Activated naive CD8-positive, alpha-beta T cell (primary cell): ENCODE results near the gene MIS18A.

Source experiments
- H3K27ac Mint-ChIP-seq: one replicate; pipeline ENCODE4 v1.8.0; 2021; ENCODE audit warnings: mixed read lengths
- H3K27me3 Mint-ChIP-seq: one replicate; pipeline ENCODE4 v1.8.0; 2021; ENCODE audit warnings: mixed read lengths
- H3K36me3 Mint-ChIP-seq: one replicate; pipeline ENCODE4 v1.8.0; 2021; ENCODE audit warnings: mixed read lengths
- H3K4me1 Mint-ChIP-seq: one replicate; pipeline ENCODE4 v1.8.0; 2021; ENCODE audit warnings: low read depth, mixed read lengths
- H3K4me3 Mint-ChIP-seq: one replicate; pipeline ENCODE4 v1.8.0; 2021; ENCODE audit warnings: mild to moderate bottlenecking, mixed read lengths
- H3K9me3 Mint-ChIP-seq: one replicate; pipeline ENCODE4 v1.8.0; 2021; ENCODE audit warnings: low read depth, mixed read lengths

Gene MIS18A

DNA sequence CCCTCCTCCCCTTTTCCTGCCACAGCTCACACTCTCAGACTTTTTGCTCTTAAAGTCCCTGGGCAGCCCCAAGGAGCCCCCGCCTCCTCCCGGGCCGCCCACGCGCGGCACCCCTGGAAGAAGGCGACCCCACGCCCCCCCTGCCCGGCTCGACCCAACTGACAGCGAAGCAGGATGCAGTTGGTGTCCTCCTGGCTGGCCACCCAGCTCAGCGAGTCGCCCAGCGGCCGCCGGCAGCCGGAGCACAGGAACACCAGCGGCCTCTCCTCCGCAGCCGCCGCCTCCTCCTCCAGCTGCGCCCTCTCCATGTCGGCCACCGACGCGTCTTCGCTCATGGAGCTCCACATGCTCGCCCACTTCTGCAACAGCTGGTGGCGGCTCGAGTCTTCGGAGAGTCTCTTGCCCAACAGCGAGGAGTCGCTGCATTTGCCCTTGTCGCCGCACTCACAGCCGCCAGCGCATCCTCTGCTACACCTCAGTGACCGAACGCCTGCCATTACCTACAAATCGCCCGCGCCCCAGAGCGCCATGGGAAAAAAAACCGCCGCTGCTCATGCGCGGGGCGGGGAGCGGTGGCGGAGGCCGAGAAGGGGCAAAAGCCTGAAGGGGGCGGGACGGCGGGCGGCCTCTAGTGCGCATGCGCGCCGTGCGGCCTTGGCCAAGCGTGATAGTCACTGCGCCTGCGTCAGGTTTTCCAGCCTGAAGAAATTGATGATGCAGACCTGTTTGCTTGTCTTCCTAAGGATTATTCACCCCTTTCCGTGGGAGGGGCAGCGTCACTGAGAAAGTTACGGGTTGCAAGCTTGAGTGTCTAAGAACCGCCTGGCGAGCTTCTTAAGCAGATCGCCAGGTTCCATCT is at the start of gene MIS18A:
MIS18A (minus strand) TSS at position 532 of the 859 bp plus-strand sequence; CDS start at position 497, 35 bp downstream.
- Mint-ChIP-seq H3K27me3 (no peaks in the 10 kb centered on the region), H3K36me3 (peaks cover 5% of the 10 kb centered on the region), H3K4me3 (peak within 1 kb of the TSS; percentile 99), H3K27ac (peak within 1 kb of the TSS; percentile 94), H3K9me3 (no peaks in the 10 kb centered on the region), H3K4me1 (peaks cover 26% of the 10 kb centered on the region)

DNA sequence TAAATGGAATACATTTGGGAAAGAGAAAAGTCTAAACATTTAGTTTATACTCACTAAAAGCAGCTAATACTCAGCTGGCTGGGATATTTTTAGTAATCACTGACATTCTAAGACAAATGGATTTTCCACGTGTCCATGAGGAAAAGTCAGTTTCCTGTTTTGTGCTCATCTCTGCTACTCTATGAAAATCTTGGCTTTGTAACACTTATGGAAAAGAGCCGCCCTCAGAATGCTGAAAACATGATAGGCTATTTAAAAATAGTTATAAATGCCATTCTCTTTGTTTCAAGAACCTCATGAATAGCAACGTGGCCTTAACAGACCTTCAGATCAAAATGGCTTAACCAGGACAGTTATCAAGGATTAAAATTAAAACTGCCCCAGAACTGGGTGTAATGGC is 49.7 kb upstream of the MIS18A start:
- Mint-ChIP-seq H3K9me3 (no peaks in the 10 kb centered on the region), H3K27ac (no peak overlapping the region)

GRCh38 chr21:32325706-32326105 is 46.9 kb upstream of the MIS18A start:
- Mint-ChIP-seq H3K27me3 (no peaks in the 10 kb centered on the region), H3K9me3 (no peaks in the 10 kb centered on the region), H3K4me1 (peaks cover 2% of the 10 kb centered on the region), H3K4me3 (no peak overlapping the region), H3K36me3 (peaks cover 17% of the 10 kb centered on the region), H3K27ac (no peak overlapping the region)

More for the DNA sequence above, 49.7 kb upstream of the MIS18A start:
- Mint-ChIP-seq H3K4me1 (peaks cover 2% of the 10 kb centered on the region), H3K27me3 (no peaks in the 10 kb centered on the region), H3K36me3 (peaks cover 26% of the 10 kb centered on the region), H3K4me3 (no peak overlapping the region)

DNA sequence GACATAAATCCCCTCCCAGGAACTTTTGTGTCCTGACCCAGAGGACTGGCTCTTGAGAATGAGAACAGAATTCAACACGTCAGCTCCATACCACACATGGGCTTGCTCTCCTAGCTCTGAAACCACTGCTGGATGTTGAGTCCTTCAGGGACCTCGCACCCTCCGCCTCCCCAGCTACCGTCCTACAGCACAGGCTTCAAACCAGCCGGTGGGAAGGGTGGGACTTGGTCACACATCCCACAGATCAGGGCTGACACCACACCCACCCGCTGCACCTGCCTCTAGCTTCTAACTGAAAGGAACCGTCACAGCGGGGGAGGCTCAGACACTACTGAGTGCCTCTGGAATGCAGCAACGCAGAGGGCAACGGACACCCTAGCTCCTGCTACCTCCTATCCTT is 43.8 kb upstream of the MIS18A start:
- H3K4me3 Mint-ChIP-seq = no peak overlapping the region
- no peaks in the 10 kb centered on the region for H3K9me3 Mint-ChIP-seq
- no peaks in the 10 kb centered on the region for H3K27me3 Mint-ChIP-seq
- no peak overlapping the region for H3K27ac Mint-ChIP-seq
- peaks cover 12% of the 10 kb centered on the region for H3K36me3 Mint-ChIP-seq
- H3K4me1 Mint-ChIP-seq = peaks cover 2% of the 10 kb centered on the region

DNA sequence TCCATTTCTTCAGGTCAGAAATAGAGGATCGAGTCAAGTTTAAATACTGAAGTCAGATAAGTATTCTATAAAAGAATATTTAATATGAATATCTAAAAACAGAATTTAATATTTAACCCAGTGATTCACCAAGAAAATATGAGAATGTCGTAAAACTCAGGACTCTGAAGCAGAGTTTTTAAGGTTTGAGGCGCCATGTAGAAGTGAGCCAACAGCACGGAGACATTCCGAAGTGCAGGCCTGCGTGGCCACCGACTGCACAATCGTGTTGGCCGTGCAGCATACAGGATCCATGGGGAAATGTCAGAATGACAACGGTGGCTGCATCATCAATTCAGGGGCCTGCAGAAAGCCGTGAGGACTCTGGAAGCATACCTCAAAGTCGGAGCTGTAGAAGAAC is 43.3 kb upstream of the MIS18A start:
- H3K9me3 Mint-ChIP-seq = no peaks in the 10 kb centered on the region
- peaks cover 9% of the 10 kb centered on the region for H3K36me3 Mint-ChIP-seq
- H3K4me3 Mint-ChIP-seq = no peak overlapping the region
- H3K27me3 Mint-ChIP-seq = no peaks in the 10 kb centered on the region
- H3K4me1 Mint-ChIP-seq = peaks cover 2% of the 10 kb centered on the region
- H3K27ac Mint-ChIP-seq = no peak overlapping the region

DNA sequence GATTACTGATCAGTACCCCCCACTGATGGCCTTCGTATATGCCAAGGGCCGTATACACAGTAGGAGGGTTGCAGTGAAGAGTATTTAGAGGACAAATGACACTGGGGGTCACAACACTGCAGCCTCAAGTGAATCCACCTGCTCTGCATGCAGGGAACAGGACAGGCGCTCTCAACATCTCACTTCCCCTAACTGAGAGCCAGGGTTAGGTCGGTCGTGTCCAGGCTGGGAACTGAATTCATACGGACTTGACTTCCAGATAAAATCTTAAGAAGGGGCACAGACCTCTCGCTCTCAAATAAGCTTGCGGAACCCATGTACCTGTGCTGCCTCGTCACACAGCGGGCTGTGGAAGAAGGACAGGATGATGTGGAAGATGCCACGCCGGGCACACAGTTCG is 42.6 kb upstream of the MIS18A start:
- H3K36me3 Mint-ChIP-seq = peaks cover 5% of the 10 kb centered on the region
- no peak overlapping the region for H3K4me3 Mint-ChIP-seq
- H3K4me1 Mint-ChIP-seq = no peaks in the 10 kb centered on the region
- H3K9me3 Mint-ChIP-seq = no peaks in the 10 kb centered on the region
- no peak overlapping the region for H3K27ac Mint-ChIP-seq
- H3K27me3 Mint-ChIP-seq = no peaks in the 10 kb centered on the region

- no peaks in the 10 kb centered on the region for H3K4me1 Mint-ChIP-seq
- H3K27me3 Mint-ChIP-seq = no peaks in the 10 kb centered on the region
- no peak overlapping the region for H3K27ac Mint-ChIP-seq
- H3K36me3 Mint-ChIP-seq = peaks cover 4% of the 10 kb centered on the region
- no peak overlapping the region for H3K4me3 Mint-ChIP-seq
- no peaks in the 10 kb centered on the region for H3K9me3 Mint-ChIP-seq
Measured at GRCh38 chr21:32320726-32321125, 41.9 kb upstream of the MIS18A start.

DNA sequence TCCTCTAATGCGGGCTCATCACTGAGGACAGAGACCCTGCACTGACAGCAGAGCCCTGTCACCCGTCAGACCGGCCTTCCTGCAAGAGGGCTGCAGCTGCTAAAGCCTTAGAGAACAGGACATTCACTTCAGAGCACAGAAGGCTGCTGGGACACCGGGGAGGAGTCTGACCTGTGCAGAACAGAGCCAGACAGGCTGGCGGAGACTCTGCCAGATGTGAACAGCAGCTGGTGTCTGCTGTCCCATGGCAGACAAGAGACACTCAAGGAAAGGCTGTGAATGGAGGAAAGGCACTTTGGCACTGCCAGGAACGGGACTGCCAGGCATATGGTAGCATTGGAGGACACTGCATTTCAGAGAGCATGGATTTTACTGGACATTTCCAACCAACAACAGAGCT is 41.2 kb upstream of the MIS18A start:
- H3K27me3 Mint-ChIP-seq = no peaks in the 10 kb centered on the region
- H3K4me1 Mint-ChIP-seq = no peaks in the 10 kb centered on the region
- H3K4me3 Mint-ChIP-seq = no peak overlapping the region
- H3K9me3 Mint-ChIP-seq = no peaks in the 10 kb centered on the region
- peaks cover 3% of the 10 kb centered on the region for H3K36me3 Mint-ChIP-seq
- no peak overlapping the region for H3K27ac Mint-ChIP-seq

DNA sequence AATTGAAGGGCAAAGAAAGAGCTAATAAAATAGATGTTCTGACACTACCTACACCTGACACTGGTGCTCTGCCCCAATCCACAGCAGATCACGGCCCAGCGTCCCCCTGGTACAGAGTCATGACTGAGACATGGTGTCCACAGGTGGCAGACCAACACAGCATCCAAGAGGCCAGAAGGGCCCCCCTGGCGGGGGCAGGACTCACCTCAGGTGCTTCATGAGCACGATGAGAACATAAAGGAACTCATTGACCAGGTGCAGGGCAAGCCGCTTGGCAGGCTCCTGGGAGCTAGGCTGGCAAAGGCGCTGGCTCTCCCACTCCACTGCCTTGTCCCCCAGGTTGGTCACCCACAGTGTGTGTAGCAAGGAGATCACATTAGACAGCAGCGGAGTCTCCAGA is 40.2 kb upstream of the MIS18A start:
- H3K4me1 Mint-ChIP-seq = no peaks in the 10 kb centered on the region
- no peak overlapping the region for H3K27ac Mint-ChIP-seq

GRCh38 chr21:32317726-32318125 is 38.9 kb upstream of the MIS18A start:
- Mint-ChIP-seq H3K27me3 (no peaks in the 10 kb centered on the region), H3K4me3 (no peak overlapping the region), H3K27ac (no peak overlapping the region), H3K4me1 (no peaks in the 10 kb centered on the region), H3K36me3 (no peaks in the 10 kb centered on the region), H3K9me3 (no peaks in the 10 kb centered on the region)

More for the DNA sequence above, 40.2 kb upstream of the MIS18A start:
- Mint-ChIP-seq H3K27me3 (no peaks in the 10 kb centered on the region), H3K36me3 (peaks cover 2% of the 10 kb centered on the region), H3K4me3 (no peak overlapping the region), H3K9me3 (no peaks in the 10 kb centered on the region)

DNA sequence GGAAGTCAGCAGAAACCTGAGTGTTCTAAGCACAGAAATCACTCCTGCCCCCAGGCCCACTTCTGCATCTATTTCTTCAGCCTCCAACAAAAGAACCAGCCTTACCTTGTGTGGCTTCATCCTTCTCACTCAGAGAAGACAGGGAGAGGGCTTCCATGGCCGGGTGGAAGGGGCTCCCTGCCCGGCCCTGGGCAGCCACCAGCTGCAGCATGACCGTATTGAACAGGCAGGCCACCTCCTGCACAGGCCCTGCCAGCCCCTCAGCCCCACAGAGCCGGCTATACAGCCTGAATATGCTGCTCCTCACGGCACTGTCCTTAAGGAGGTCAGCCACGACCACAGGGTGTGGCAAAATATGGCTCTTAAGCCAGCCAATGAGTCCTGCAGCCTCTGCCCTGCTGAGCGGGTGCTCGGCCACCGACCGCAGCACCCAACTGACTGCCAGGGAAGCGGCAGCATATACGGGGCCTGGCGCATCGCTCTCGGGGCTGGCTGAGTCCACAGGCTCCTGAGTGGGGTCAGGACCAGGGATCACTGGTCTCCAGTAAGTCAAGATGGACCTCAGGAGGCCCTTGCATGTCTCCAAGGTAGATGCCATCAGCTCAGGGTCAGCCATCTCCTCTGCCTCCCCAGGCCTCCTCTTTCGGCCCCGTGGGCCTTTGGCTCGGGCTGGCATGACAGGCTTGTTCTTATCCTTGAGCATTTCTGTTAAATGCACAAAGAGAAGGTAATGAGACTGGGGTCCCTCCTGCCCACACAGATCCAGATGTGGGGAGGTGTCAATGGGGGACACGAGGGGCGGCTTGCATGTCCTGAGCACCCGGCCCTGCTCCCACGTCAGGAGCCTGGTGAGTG is 37.7 kb upstream of the MIS18A start:
- Mint-ChIP-seq H3K27ac (no peak overlapping the region), H3K9me3 (no peaks in the 10 kb centered on the region), H3K4me1 (no peaks in the 10 kb centered on the region), H3K36me3 (peaks cover 5% of the 10 kb centered on the region), H3K27me3 (no peaks in the 10 kb centered on the region), H3K4me3 (no peak overlapping the region)

DNA sequence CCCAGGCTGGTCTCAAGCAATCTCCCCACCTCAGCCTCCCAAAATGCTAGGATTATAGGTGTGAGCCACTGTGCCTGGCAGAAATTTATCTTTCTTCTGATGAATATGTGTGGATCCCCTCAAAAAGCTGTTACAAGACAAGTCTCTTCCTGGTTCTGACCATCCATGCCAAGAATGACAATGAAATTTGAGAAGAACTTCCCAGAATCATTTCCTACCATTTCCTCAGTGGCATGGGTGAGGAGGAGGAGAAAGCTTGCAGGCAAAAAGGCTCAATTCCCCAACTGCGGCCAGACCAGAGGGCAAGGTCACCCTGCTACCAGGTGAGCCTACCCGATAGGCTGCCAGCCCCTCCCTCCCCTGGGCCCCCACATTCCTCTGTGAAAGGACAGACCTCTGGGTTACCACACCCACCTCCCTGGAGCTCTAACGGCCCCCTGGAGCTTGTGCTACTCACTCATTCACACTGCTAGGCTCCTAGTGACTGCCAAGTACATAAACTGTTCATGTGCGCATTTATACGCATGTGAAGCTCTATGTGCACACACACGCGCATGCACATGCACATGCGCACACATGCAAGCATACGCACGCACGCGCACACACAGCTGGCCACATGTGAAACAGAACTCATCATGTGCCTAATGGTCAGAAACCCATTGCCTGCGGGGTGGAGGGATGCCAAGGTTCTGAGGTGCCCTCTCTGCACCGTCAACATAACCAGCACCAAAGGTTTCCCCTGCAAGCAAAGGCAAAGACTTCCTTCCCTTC is 36.8 kb upstream of the MIS18A start:
- Mint-ChIP-seq H3K36me3 (peaks cover 9% of the 10 kb centered on the region), H3K27me3 (no peaks in the 10 kb centered on the region), H3K9me3 (no peaks in the 10 kb centered on the region), H3K4me3 (no peak overlapping the region), H3K4me1 (peaks cover 6% of the 10 kb centered on the region), H3K27ac (no peak overlapping the region)

DNA sequence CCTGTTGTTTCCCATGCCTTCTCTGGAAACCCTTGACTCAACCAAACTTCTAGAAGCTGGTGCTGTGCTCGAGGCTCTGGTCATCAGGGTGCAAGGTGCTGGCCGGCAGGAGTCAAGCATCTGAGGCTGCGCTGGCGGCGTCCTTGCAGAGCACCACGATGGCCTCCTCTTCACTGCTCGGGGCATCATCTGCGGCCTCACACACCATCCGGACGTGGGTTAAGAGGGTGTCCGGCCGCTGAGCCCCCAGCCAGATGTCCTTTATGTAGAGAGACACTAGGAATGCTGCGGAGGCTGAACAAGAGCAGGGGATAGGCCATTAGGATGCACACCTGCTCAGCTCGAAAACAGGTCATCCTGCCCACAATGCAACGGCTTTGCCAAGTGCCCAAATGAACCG is 36.0 kb upstream of the MIS18A start:
- Mint-ChIP-seq H3K27me3 (no peaks in the 10 kb centered on the region), H3K4me1 (peaks cover 6% of the 10 kb centered on the region), H3K9me3 (no peaks in the 10 kb centered on the region), H3K27ac (no peak overlapping the region), H3K36me3 (peaks cover 9% of the 10 kb centered on the region), H3K4me3 (no peak overlapping the region)

DNA sequence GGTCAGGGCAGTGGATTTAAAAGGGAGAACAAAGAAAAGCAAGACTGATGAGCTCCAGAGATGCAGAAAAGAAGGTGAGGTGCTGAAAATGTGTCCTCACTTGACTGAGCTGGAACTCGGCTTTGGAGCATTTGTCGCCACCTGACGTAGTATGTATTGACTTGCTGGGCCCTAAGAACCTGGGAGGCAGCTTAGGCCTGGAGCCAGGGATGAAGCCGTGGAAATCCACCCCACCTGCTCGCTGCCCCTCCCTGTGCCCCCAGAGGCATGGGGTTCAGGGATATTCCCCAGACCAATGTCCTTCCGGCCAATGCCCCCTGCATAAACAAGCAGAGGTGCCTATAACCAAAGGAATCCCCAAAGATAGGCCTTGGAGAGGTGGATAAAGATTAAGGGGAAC is 34.1 kb upstream of the MIS18A start:
- Mint-ChIP-seq H3K4me3 (no peak overlapping the region), H3K4me1 (peaks cover 6% of the 10 kb centered on the region), H3K36me3 (peaks cover 9% of the 10 kb centered on the region), H3K9me3 (no peaks in the 10 kb centered on the region), H3K27me3 (no peaks in the 10 kb centered on the region), H3K27ac (no peak overlapping the region)

DNA sequence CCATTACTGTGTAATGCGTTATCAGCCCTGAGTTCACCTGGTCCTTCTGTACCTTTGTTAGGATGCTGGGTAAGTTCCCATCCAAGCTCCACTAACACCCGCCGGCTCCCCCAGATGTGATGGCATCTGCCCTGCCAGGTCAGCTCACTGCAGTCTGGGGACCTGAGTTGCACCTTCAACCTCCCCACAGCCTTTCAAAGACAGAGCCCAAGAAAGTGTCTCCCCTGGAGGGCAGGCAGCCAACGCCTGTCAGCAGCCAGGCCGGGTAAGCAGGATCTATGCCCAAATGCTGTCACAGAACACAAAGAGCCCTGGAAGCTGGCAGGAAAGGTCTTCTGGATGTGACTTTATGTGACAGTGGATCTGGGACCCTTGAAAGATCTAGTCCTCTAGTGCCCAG is 33.5 kb upstream of the MIS18A start:
- no peaks in the 10 kb centered on the region for H3K27me3 Mint-ChIP-seq
- peaks cover 6% of the 10 kb centered on the region for H3K4me1 Mint-ChIP-seq
- H3K9me3 Mint-ChIP-seq = no peaks in the 10 kb centered on the region
- H3K4me3 Mint-ChIP-seq = no peak overlapping the region
- H3K36me3 Mint-ChIP-seq = peaks cover 9% of the 10 kb centered on the region
- H3K27ac Mint-ChIP-seq = peak overlapping the region; percentile 41
